Ishikawa (cell line): ENCODE measurements around the gene TMC5.

Experiments used
- CEBPB ChIP-seq: IDR thresholded peaks from 2 replicates; pipeline ENCODE4 v1.6.1; 2012
- CREB1 ChIP-seq: IDR thresholded peaks from 2 replicates; pipeline ENCODE4 v1.6.1; 2012; ENCODE audit warnings: low read depth
- EGR1 ChIP-seq: IDR thresholded peaks from 2 replicates; pipeline ENCODE4 v1.6.1; 2012
- EP300 ChIP-seq: IDR thresholded peaks from 2 replicates; pipeline ENCODE4 v1.6.1; 2012; ENCODE audit warnings: borderline replicate concordance
- FOXM1 ChIP-seq: IDR thresholded peaks from 2 replicates; pipeline ENCODE4 v1.6.1; 2012; ENCODE audit warnings: low read depth, borderline replicate concordance
- RAD21 ChIP-seq: IDR thresholded peaks from 2 replicates; pipeline ENCODE4 v1.6.1; 2012; ENCODE audit warnings: low read depth
- TAF1 ChIP-seq: IDR thresholded peaks from 2 replicates; pipeline ENCODE4 v1.6.1; 2012; ENCODE audit warnings: low read depth, mild to moderate bottlenecking
- TCF12 ChIP-seq: IDR thresholded peaks from 2 replicates; pipeline ENCODE4 v1.6.1; 2012; ENCODE audit warnings: low read depth
- TEAD4 ChIP-seq: IDR thresholded peaks from 2 replicates; pipeline ENCODE4 v1.6.1; 2012
- YY1 ChIP-seq: IDR thresholded peaks from 2 replicates; pipeline ENCODE4 v1.6.1; 2012; ENCODE audit warnings: low read depth
- ZBTB7A ChIP-seq: IDR thresholded peaks from 2 replicates; pipeline ENCODE4 v1.6.1; 2012; ENCODE audit warnings: low read depth
- TF ChIP-seq, protein P1 (sequence below): IDR thresholded peaks from 2 replicates; pipeline ENCODE4 v1.6.1; 2012; ENCODE audit warnings: low read depth, mild to moderate bottlenecking
- TF ChIP-seq, protein P2 (sequence below): IDR thresholded peaks from 2 replicates; pipeline ENCODE4 v1.6.1; 2012
- TF ChIP-seq, protein P3 (sequence below): IDR thresholded peaks from 2 replicates; pipeline ENCODE4 v1.6.1; 2012

DNA sequence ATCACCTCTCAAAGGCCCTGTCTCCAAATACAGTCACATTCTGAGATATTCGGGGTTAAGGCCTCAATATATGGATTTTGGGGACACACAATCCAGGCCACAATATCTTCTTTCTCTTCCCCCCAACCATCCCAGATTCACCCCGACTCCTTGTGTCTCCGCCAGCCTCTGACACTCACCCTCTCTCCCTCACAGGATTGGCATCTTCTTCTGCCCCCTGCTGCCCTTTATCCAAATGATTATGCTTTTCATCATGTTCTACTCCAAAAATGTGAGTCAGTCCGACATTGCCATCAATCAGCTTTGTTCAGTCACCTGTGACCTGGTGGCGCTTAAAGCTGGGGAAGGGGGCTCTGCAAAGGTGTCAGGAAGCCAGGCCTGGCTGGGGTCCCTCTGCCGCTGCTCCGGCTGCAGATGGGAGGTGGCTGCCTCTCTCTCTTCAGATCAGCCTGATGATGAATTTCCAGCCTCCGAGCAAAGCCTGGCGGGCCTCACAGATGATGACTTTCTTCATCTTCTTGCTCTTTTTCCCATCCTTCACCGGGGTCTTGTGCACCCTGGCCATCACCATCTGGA is 69.2 kb downstream of the TMC5 start:
- TF ChIP-seq, protein P1, sequence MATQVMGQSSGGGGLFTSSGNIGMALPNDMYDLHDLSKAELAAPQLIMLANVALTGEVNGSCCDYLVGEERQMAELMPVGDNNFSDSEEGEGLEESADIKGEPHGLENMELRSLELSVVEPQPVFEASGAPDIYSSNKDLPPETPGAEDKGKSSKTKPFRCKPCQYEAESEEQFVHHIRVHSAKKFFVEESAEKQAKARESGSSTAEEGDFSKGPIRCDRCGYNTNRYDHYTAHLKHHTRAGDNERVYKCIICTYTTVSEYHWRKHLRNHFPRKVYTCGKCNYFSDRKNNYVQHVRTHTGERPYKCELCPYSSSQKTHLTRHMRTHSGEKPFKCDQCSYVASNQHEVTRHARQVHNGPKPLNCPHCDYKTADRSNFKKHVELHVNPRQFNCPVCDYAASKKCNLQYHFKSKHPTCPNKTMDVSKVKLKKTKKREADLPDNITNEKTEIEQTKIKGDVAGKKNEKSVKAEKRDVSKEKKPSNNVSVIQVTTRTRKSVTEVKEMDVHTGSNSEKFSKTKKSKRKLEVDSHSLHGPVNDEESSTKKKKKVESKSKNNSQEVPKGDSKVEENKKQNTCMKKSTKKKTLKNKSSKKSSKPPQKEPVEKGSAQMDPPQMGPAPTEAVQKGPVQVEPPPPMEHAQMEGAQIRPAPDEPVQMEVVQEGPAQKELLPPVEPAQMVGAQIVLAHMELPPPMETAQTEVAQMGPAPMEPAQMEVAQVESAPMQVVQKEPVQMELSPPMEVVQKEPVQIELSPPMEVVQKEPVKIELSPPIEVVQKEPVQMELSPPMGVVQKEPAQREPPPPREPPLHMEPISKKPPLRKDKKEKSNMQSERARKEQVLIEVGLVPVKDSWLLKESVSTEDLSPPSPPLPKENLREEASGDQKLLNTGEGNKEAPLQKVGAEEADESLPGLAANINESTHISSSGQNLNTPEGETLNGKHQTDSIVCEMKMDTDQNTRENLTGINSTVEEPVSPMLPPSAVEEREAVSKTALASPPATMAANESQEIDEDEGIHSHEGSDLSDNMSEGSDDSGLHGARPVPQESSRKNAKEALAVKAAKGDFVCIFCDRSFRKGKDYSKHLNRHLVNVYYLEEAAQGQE, result no peak
- TF ChIP-seq EP300 (no peak), CREB1 (no peak), CEBPB (no peak), RAD21 (no peak), TCF12 (no peak), EGR1 (no peak), TAF1 (no peak), YY1 (no peak), TEAD4 (no peak), ZBTB7A (no peak), FOXM1 (no peak)
- TF ChIP-seq, protein P2, sequence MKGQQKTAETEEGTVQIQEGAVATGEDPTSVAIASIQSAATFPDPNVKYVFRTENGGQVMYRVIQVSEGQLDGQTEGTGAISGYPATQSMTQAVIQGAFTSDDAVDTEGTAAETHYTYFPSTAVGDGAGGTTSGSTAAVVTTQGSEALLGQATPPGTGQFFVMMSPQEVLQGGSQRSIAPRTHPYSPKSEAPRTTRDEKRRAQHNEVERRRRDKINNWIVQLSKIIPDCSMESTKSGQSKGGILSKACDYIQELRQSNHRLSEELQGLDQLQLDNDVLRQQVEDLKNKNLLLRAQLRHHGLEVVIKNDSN, result no peak
- TF ChIP-seq, protein P3, sequence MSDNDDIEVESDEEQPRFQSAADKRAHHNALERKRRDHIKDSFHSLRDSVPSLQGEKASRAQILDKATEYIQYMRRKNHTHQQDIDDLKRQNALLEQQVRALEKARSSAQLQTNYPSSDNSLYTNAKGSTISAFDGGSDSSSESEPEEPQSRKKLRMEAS, result no peak
